Bronchial epithelial cell (primary cell): ENCODE measurements around the gene CNOT8. TPM values are rescaled to one million over a fixed set of nuclear protein-coding genes. Genes with fewer than 3 reads are reported as not detected.
"Not testable (repeated sequence)": the region's sequence is repeated elsewhere in the genome, so short reads cannot be mapped to it uniquely, and the experiment has no call there.

ENCODE experiments used
- DNase-seq: peaks from one replicate; pipeline ENCODE4 v3.0.0-alpha.2; 2010; ENCODE audit warnings: low read depth
- FAIRE-seq: peaks from 2 replicates; lab custom pipeline; 2011; peaks lifted over from hg19 to GRCh38; lab: Jason Lieb, UNC
- H3K27me3 ChIP-seq: 2 replicates; pipeline ENCODE4 v1.5.1; 2011; ENCODE audit warnings: low read length; ENCODE audit not compliant: control insufficient read depth, insufficient read depth
- H3K36me3 ChIP-seq: 2 replicates; pipeline ENCODE4 v1.5.1; 2011; ENCODE audit warnings: low read length; ENCODE audit not compliant: control insufficient read depth, insufficient read depth
- H3K4me3 ChIP-seq: 2 replicates; pipeline ENCODE4 v1.5.1; 2011; ENCODE audit warnings: mild to moderate bottlenecking, low read depth, low read length, control low read depth
- CTCF ChIP-seq: IDR thresholded peaks from 2 replicates; pipeline ENCODE4 v1.5.1; 2011; ENCODE audit warnings: mild to moderate bottlenecking, moderate library complexity, low read length, control low read depth, inconsistent platforms; ENCODE audit not compliant: insufficient read depth, severe bottlenecking
- total RNA-seq: library from RNA; depleted of rRNA; stranded (reverse); fragments of >200 nt; gene quantifications from 2 replicates; pipeline ENCODE4 v1.2.1, GENCODE V29; 2014

The CNOT8 gene
- total RNA-seq, 1 donor from 2014 or later = 56.1 TPM

GRCh38 chr5:154898210-154898609, 39.8 kb downstream of the CNOT8 start:
- Histone ChIP-seq H3K36me3 (peaks cover 10% of the 10 kb centered on the region), H3K4me3 (no peak overlapping the region), H3K27me3 (no peaks in the 10 kb centered on the region)
- FAIRE-seq (no peak), DNase-seq (no peak)
- no peak for TF ChIP-seq CTCF

- H3K4me3 ChIP-seq = no peak overlapping the region
- no peak for TF ChIP-seq CTCF
- peaks cover 9% of the 10 kb centered on the region for H3K36me3 ChIP-seq
- FAIRE-seq = no peak
- DNase-seq = no peak
- H3K27me3 ChIP-seq = no peaks in the 10 kb centered on the region
These were observed 40.9 kb downstream of the CNOT8 start for GRCh38 chr5:154899151-154899816.

- FAIRE-seq = no peak
- Histone ChIP-seq H3K36me3 (peaks cover 9% of the 10 kb centered on the region), H3K4me3 (no peak overlapping the region), H3K27me3 (no peaks in the 10 kb centered on the region)
- TF ChIP-seq CTCF = no peak
- DNase-seq = no peak
These were observed 41.6 kb downstream of the CNOT8 start for GRCh38 chr5:154900066-154900465.

GRCh38 chr5:154901276-154901675, 42.8 kb downstream of the CNOT8 start:
- peaks cover 8% of the 10 kb centered on the region for H3K36me3 ChIP-seq
- no peak overlapping the region for H3K4me3 ChIP-seq
- FAIRE-seq (no peak), DNase-seq (no peak)
- TF ChIP-seq CTCF = no peak
- no peaks in the 10 kb centered on the region for H3K27me3 ChIP-seq

- DNase-seq = no peak
- Histone ChIP-seq H3K36me3 (peaks cover 9% of the 10 kb centered on the region), H3K4me3 (no peak overlapping the region), H3K27me3 (no peaks in the 10 kb centered on the region)
- TF ChIP-seq CTCF = no peak
- FAIRE-seq = no peak
These were observed 43.5 kb downstream of the CNOT8 start for GRCh38 chr5:154901913-154902312.

- H3K4me3 ChIP-seq, H3K27me3 ChIP-seq, H3K36me3 ChIP-seq, FAIRE-seq, DNase-seq: not testable (repeated sequence)
These were observed 47.2 kb downstream of the CNOT8 start for GRCh38 chr5:154905601-154906000.
